ENCODE data around the gene EPB41L4B.

EPB41L4B gene

DNA sequence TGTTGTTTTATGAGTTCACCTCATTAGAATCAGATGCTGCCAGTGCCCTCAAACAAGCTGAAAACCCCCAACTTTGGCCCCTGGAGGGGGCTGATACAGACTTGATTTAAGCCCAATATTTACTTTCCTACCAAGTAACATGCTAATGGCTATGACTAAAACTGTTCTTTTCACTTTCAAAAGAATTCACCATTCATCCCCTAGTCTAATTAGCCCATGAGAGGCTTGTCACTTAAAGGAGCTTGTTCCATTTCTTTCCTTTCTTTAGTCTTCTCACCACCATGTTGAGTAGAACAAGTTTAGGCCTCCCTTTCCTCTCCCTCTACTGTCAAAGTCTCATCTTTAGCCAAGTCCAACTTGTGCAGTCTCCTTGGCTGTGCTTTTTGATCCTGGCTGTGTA lies 50.4 kb downstream of the EPB41L4B start:
- Histone ChIP-seq H3F3A (ENCODE audit: low read depth) (no peaks in the 10 kb centered on the region), H3K9me3 (ENCODE audit: insufficient read depth, low read depth, low read length) (no peaks in the 10 kb centered on the region), H3K4me2 (ENCODE audit: low read depth, low read length, poor library complexity, severe bottlenecking) (no peak overlapping the region), H3K4me3 (ENCODE audit: low read length, poor library complexity, severe bottlenecking) (no peak overlapping the region), H3K36me3 (ENCODE audit: insufficient read depth, low read length) (no peaks in the 10 kb centered on the region), H3K4me1 (ENCODE audit: insufficient read depth, low read length, poor library complexity, severe bottlenecking) (no peaks in the 10 kb centered on the region), H2AFZ (ENCODE audit: low read length) (no peak overlapping the region), H3K9me2 (replicated peaks; ENCODE audit: low read depth, low read length) (no peaks in the 10 kb centered on the region), H3K79me2 (ENCODE audit: insufficient read depth, low read length) (no peaks in the 10 kb centered on the region), H4K20me1 (ENCODE audit: insufficient read depth, low read length, poor library complexity, severe bottlenecking) (no peaks in the 10 kb centered on the region), H3K27me3 (ENCODE audit: insufficient read depth, low read length, poor library complexity, severe bottlenecking) (no peaks in the 10 kb centered on the region), H3K9ac (ENCODE audit: low read depth, low read length, poor library complexity, severe bottlenecking) (no peak overlapping the region)
- TF ChIP-seq EZH2phosphoT487 (IDR thresholded peaks at IDR 0.05; ENCODE audit: borderline replicate concordance) = no peak
- TF ChIP-seq, protein P1, sequence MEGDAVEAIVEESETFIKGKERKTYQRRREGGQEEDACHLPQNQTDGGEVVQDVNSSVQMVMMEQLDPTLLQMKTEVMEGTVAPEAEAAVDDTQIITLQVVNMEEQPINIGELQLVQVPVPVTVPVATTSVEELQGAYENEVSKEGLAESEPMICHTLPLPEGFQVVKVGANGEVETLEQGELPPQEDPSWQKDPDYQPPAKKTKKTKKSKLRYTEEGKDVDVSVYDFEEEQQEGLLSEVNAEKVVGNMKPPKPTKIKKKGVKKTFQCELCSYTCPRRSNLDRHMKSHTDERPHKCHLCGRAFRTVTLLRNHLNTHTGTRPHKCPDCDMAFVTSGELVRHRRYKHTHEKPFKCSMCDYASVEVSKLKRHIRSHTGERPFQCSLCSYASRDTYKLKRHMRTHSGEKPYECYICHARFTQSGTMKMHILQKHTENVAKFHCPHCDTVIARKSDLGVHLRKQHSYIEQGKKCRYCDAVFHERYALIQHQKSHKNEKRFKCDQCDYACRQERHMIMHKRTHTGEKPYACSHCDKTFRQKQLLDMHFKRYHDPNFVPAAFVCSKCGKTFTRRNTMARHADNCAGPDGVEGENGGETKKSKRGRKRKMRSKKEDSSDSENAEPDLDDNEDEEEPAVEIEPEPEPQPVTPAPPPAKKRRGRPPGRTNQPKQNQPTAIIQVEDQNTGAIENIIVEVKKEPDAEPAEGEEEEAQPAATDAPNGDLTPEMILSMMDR (conservative IDR thresholded peaks at IDR 0.05; ENCODE audit: low read length) = no peak

DNA sequence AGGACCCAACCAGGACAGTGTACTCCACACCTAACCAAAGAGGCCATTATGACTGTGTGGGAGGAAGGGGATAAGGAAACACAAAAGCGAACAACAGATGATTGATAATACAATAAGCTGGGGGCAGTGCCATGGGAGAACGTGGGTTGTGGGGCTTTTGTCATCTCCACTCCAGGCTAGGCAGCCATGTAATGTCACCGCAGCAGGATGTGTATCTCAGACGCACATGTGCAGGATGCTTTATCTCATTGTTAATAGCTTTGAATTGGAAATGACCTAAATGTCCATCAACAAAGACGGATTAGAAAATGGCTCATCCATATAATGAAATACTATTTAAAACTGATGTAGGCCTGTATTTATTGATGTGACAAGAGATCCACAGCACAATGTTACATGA lies 51.0 kb downstream of the EPB41L4B start:
- Histone ChIP-seq H3K9me3 (ENCODE audit: insufficient read depth, low read depth, low read length) (no peaks in the 10 kb centered on the region), H4K20me1 (ENCODE audit: insufficient read depth, low read length, poor library complexity, severe bottlenecking) (no peaks in the 10 kb centered on the region), H3K4me2 (ENCODE audit: low read depth, low read length, poor library complexity, severe bottlenecking) (no peak overlapping the region), H2AFZ (ENCODE audit: low read length) (no peak overlapping the region), H3K9me2 (replicated peaks; ENCODE audit: low read depth, low read length) (no peaks in the 10 kb centered on the region), H3K79me2 (ENCODE audit: insufficient read depth, low read length) (no peaks in the 10 kb centered on the region), H3K4me3 (ENCODE audit: low read length, poor library complexity, severe bottlenecking) (no peak overlapping the region), H3K27me3 (ENCODE audit: insufficient read depth, low read length, poor library complexity, severe bottlenecking) (no peaks in the 10 kb centered on the region), H3K9ac (ENCODE audit: low read depth, low read length, poor library complexity, severe bottlenecking) (no peak overlapping the region), H3F3A (ENCODE audit: low read depth) (no peaks in the 10 kb centered on the region), H3K4me1 (ENCODE audit: insufficient read depth, low read length, poor library complexity, severe bottlenecking) (no peaks in the 10 kb centered on the region), H3K36me3 (ENCODE audit: insufficient read depth, low read length) (no peaks in the 10 kb centered on the region)
- TF ChIP-seq EZH2phosphoT487 (IDR thresholded peaks at IDR 0.05; ENCODE audit: borderline replicate concordance) = no peak
- TF ChIP-seq, protein P1 (conservative IDR thresholded peaks at IDR 0.05; ENCODE audit: low read length) = no peak

DNA sequence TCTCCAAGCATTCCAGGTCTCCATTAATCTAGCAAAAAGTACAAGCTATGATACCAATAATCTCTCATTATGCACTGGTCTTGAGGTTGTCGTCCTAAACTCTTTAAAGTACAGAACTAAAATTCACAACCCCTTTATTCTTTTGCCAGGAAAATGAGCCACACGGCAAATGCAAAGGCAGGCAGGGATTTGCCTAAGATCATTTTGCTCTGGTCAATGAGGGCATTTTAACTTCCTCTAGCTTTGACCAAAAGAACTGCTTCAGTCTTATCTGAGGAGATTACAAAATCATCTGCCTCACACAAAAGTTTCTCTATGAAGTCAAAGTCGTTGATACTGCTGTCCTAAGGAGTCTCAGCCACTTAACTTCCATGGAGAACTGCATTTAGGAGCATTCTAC lies 51.8 kb downstream of the EPB41L4B start:
- Histone ChIP-seq H3K9me3 (ENCODE audit: insufficient read depth, low read depth, low read length) (no peaks in the 10 kb centered on the region), H3K4me3 (ENCODE audit: low read length, poor library complexity, severe bottlenecking) (no peak overlapping the region), H3K4me2 (ENCODE audit: low read depth, low read length, poor library complexity, severe bottlenecking) (no peak overlapping the region), H3F3A (ENCODE audit: low read depth) (no peaks in the 10 kb centered on the region), H3K4me1 (ENCODE audit: insufficient read depth, low read length, poor library complexity, severe bottlenecking) (no peaks in the 10 kb centered on the region), H3K27me3 (ENCODE audit: insufficient read depth, low read length, poor library complexity, severe bottlenecking) (no peaks in the 10 kb centered on the region), H3K9ac (ENCODE audit: low read depth, low read length, poor library complexity, severe bottlenecking) (no peak overlapping the region), H3K9me2 (replicated peaks; ENCODE audit: low read depth, low read length) (no peaks in the 10 kb centered on the region), H4K20me1 (ENCODE audit: insufficient read depth, low read length, poor library complexity, severe bottlenecking) (no peaks in the 10 kb centered on the region), H2AFZ (ENCODE audit: low read length) (no peak overlapping the region), H3K79me2 (ENCODE audit: insufficient read depth, low read length) (no peaks in the 10 kb centered on the region), H3K36me3 (ENCODE audit: insufficient read depth, low read length) (no peaks in the 10 kb centered on the region)
- TF ChIP-seq, protein P1 (conservative IDR thresholded peaks at IDR 0.05; ENCODE audit: low read length) = no peak
- no peak for TF ChIP-seq EZH2phosphoT487 (IDR thresholded peaks at IDR 0.05; ENCODE audit: borderline replicate concordance)
